ENCODE measurements around the gene SNCA. TPM values are rescaled to one million over a fixed set of nuclear protein-coding genes. Genes with fewer than 3 reads are reported as not detected.

SNCA gene
- total RNA-seq, 3 donors from 2014 or later (not counting 1 experiment from before 2014, with no cell fraction given) = 0.58 to 2.0 (median 1.2) TPM

GRCh38 chr4:89745708-89746107, 91.3 kb downstream of the SNCA start:
- ATAC-seq = no peak
- H3K9me3 Mint-ChIP-seq = no peaks in the 10 kb centered on the region
- Histone ChIP-seq H3K27ac (ENCODE audit: low read length) (no peak overlapping the region), H3K9me3 (ENCODE audit: control insufficient read depth, insufficient read depth, low read length) (no peaks in the 10 kb centered on the region), H3K27me3 (ENCODE audit: control insufficient read depth, insufficient read depth, low read length) (no peaks in the 10 kb centered on the region), H3K4me3 (ENCODE audit: low read length) (no peak overlapping the region), H3K36me3 (ENCODE audit: control insufficient read depth, insufficient read depth, low read length) (no peaks in the 10 kb centered on the region), H3K4me1 (ENCODE audit: control insufficient read depth, insufficient read depth, low read length) (no peaks in the 10 kb centered on the region)
- H3K4me1 Mint-ChIP-seq = no peaks in the 10 kb centered on the region
- H3K4me3 Mint-ChIP-seq = no peak overlapping the region
- DNase-seq = no peak
- no peaks in the 10 kb centered on the region for H3K36me3 Mint-ChIP-seq
- no peaks in the 10 kb centered on the region for H3K27me3 Mint-ChIP-seq (ENCODE audit: low read depth in 2 of 2)
- intact Hi-C loops (cut with micrococcal nuclease) = no loop called here
- 86% methylated on average over 1 of the region's 1 CpG for WGBS (ENCODE audit: insufficient coverage)
- no peak overlapping the region for H3K27ac Mint-ChIP-seq
- TF ChIP-seq CTCF (IDR thresholded peaks at IDR 0.05) = no peak

- H3K4me1 ChIP-seq (ENCODE audit: control insufficient read depth, insufficient read depth, low read length) = no peaks in the 10 kb centered on the region
- no peaks in the 10 kb centered on the region for H3K36me3 ChIP-seq (ENCODE audit: control insufficient read depth, insufficient read depth, low read length)
- DNase-seq (no peak), ATAC-seq (no peak)
- H3K27ac Mint-ChIP-seq = no peak overlapping the region
- H3K9me3 Mint-ChIP-seq = no peaks in the 10 kb centered on the region
- no peak overlapping the region for H3K27ac ChIP-seq (ENCODE audit: low read length)
- no peaks in the 10 kb centered on the region for H3K36me3 Mint-ChIP-seq
- H3K27me3 Mint-ChIP-seq (ENCODE audit: low read depth in 2 of 2) = no peaks in the 10 kb centered on the region
- no peak overlapping the region for H3K4me3 ChIP-seq (ENCODE audit: low read length)
- no peaks in the 10 kb centered on the region for H3K9me3 ChIP-seq (ENCODE audit: control insufficient read depth, insufficient read depth, low read length)
- H3K4me3 Mint-ChIP-seq = no peak overlapping the region
- no peaks in the 10 kb centered on the region for H3K4me1 Mint-ChIP-seq
- TF ChIP-seq CTCF (IDR thresholded peaks at IDR 0.05) = no peak
- 50% methylated on average over 1 of the region's 5 CpGs for WGBS (ENCODE audit: insufficient coverage)
- H3K27me3 ChIP-seq (ENCODE audit: control insufficient read depth, insufficient read depth, low read length) = no peaks in the 10 kb centered on the region
- intact Hi-C loops (cut with micrococcal nuclease) = no loop called here
These were observed 92.0 kb downstream of the SNCA start for GRCh38 chr4:89744914-89745313.

GRCh38 chr4:89741768-89742167, 95.2 kb downstream of the SNCA start:
- WGBS (ENCODE audit: insufficient coverage) = 89% methylated on average over 3 of the region's 3 CpGs
- H3K4me3 ChIP-seq (ENCODE audit: low read length) = no peak overlapping the region
- no peaks in the 10 kb centered on the region for H3K27me3 ChIP-seq (ENCODE audit: control insufficient read depth, insufficient read depth, low read length)
- intact Hi-C loops (cut with micrococcal nuclease) = no loop called here
- H3K27ac ChIP-seq (ENCODE audit: low read length) = no peak overlapping the region
- Mint-ChIP-seq H3K9me3 (no peaks in the 10 kb centered on the region), H3K4me1 (no peaks in the 10 kb centered on the region), H3K27ac (no peak overlapping the region), H3K36me3 (no peaks in the 10 kb centered on the region), H3K27me3 (ENCODE audit: low read depth in 2 of 2) (no peaks in the 10 kb centered on the region), H3K4me3 (no peak overlapping the region)
- DNase-seq (no peak), ATAC-seq (no peak)
- no peaks in the 10 kb centered on the region for H3K9me3 ChIP-seq (ENCODE audit: control insufficient read depth, insufficient read depth, low read length)
- no peaks in the 10 kb centered on the region for H3K4me1 ChIP-seq (ENCODE audit: control insufficient read depth, insufficient read depth, low read length)
- no peaks in the 10 kb centered on the region for H3K36me3 ChIP-seq (ENCODE audit: control insufficient read depth, insufficient read depth, low read length)
- no peak for TF ChIP-seq CTCF (IDR thresholded peaks at IDR 0.05)

GRCh38 chr4:89739311-89739988, 97.5 kb downstream of the SNCA start:
- H3K4me1 Mint-ChIP-seq = no peaks in the 10 kb centered on the region
- no peak for ATAC-seq
- no peak overlapping the region for H3K27ac Mint-ChIP-seq
- H3K4me1 ChIP-seq (ENCODE audit: control insufficient read depth, insufficient read depth, low read length) = no peaks in the 10 kb centered on the region
- DNase-seq = no peak
- H3K9me3 Mint-ChIP-seq = no peaks in the 10 kb centered on the region
- H3K27me3 Mint-ChIP-seq (ENCODE audit: low read depth in 2 of 2) = no peaks in the 10 kb centered on the region
- H3K27me3 ChIP-seq (ENCODE audit: control insufficient read depth, insufficient read depth, low read length) = no peaks in the 10 kb centered on the region
- no peak overlapping the region for H3K27ac ChIP-seq (ENCODE audit: low read length)
- whole genome bisulfite sequencing (ENCODE audit: insufficient coverage) = no CpG with 5 or more reads among the region's 4 CpGs
- intact Hi-C loops (cut with micrococcal nuclease) = no loop called here
- TF ChIP-seq CTCF (IDR thresholded peaks at IDR 0.05) = no peak
- H3K4me3 ChIP-seq (ENCODE audit: low read length) = no peak overlapping the region
- no peaks in the 10 kb centered on the region for H3K36me3 Mint-ChIP-seq
- H3K36me3 ChIP-seq (ENCODE audit: control insufficient read depth, insufficient read depth, low read length) = no peaks in the 10 kb centered on the region
- H3K4me3 Mint-ChIP-seq = no peak overlapping the region
- no peaks in the 10 kb centered on the region for H3K9me3 ChIP-seq (ENCODE audit: control insufficient read depth, insufficient read depth, low read length)

All from natural killer cell (primary cell).